ENCODE measurements around the gene EPHA4.

EPHA4 gene

GRCh38 chr2:221533299-221533698, 38.8 kb downstream of the EPHA4 start:
- TF ChIP-seq CTCF (IDR thresholded peaks at IDR 0.05; ENCODE audit: borderline replicate concordance, extremely low read depth, low read length, poor library complexity, severe bottlenecking) (no peak), EZH2 (IDR thresholded peaks at IDR 0.05; ENCODE audit: borderline replicate concordance, low read depth, low read length, severe bottlenecking) (no peak)
- no peaks in the 10 kb centered on the region for H3K79me2 ChIP-seq (ENCODE audit: insufficient read depth, low read length)
- no peaks in the 10 kb centered on the region for H3K36me3 ChIP-seq (ENCODE audit: insufficient read depth, low read length)
- no peaks in the 10 kb centered on the region for H3K4me1 ChIP-seq (ENCODE audit: insufficient read depth, low read length)
- H3K27ac ChIP-seq (ENCODE audit: low read length): no peak overlapping the region
- no peak overlapping the region for H3K4me3 ChIP-seq (ENCODE audit: low read depth in 1 of 2, low read length in 2 of 2)
- DNase-seq: no peak
- H3K9ac ChIP-seq (ENCODE audit: low read depth, low read length): no peak overlapping the region
- H3K27me3 ChIP-seq (ENCODE audit: insufficient read depth, low read length, poor library complexity): no peaks in the 10 kb centered on the region
- H4K20me1 ChIP-seq (ENCODE audit: insufficient read depth, low read length): no peaks in the 10 kb centered on the region
- H2AFZ ChIP-seq (ENCODE audit: low read depth, low read length): no peak overlapping the region
- no peak for ATAC-seq (ENCODE audit: insufficient read depth, low read depth)
- no peaks in the 10 kb centered on the region for H3K9me3 ChIP-seq (ENCODE audit: insufficient read depth, low read length, severe bottlenecking)
- H3K4me2 ChIP-seq (ENCODE audit: insufficient read depth, low read length): no peak overlapping the region

GRCh38 chr2:221532641-221533040, 39.5 kb downstream of the EPHA4 start:
- H3K4me1 ChIP-seq (ENCODE audit: insufficient read depth, low read length): no peaks in the 10 kb centered on the region
- no peaks in the 10 kb centered on the region for H3K36me3 ChIP-seq (ENCODE audit: insufficient read depth, low read length)
- ATAC-seq (ENCODE audit: insufficient read depth, low read depth) (no peak), DNase-seq (no peak)
- TF ChIP-seq CTCF (IDR thresholded peaks at IDR 0.05; ENCODE audit: borderline replicate concordance, extremely low read depth, low read length, poor library complexity, severe bottlenecking) (no peak), EZH2 (IDR thresholded peaks at IDR 0.05; ENCODE audit: borderline replicate concordance, low read depth, low read length, severe bottlenecking) (no peak)
- no peaks in the 10 kb centered on the region for H3K79me2 ChIP-seq (ENCODE audit: insufficient read depth, low read length)
- H2AFZ ChIP-seq (ENCODE audit: low read depth, low read length): no peak overlapping the region
- no peak overlapping the region for H3K4me3 ChIP-seq (ENCODE audit: low read depth in 1 of 2, low read length in 2 of 2)
- no peak overlapping the region for H3K27ac ChIP-seq (ENCODE audit: low read length)
- H4K20me1 ChIP-seq (ENCODE audit: insufficient read depth, low read length): no peaks in the 10 kb centered on the region
- H3K4me2 ChIP-seq (ENCODE audit: insufficient read depth, low read length): no peak overlapping the region
- no peaks in the 10 kb centered on the region for H3K27me3 ChIP-seq (ENCODE audit: insufficient read depth, low read length, poor library complexity)
- no peaks in the 10 kb centered on the region for H3K9me3 ChIP-seq (ENCODE audit: insufficient read depth, low read length, severe bottlenecking)
- no peak overlapping the region for H3K9ac ChIP-seq (ENCODE audit: low read depth, low read length)

GRCh38 chr2:221530653-221531037, 41.5 kb downstream of the EPHA4 start:
- no peak overlapping the region for H3K27ac ChIP-seq (ENCODE audit: low read length)

More at GRCh38 chr2:221530653-221531037, 41.5 kb downstream of the EPHA4 start:
- Histone ChIP-seq H3K79me2 (ENCODE audit: insufficient read depth, low read length) (no peaks in the 10 kb centered on the region), H2AFZ (ENCODE audit: low read depth, low read length) (no peak overlapping the region), H3K9ac (ENCODE audit: low read depth, low read length) (no peak overlapping the region), H3K4me1 (ENCODE audit: insufficient read depth, low read length) (no peaks in the 10 kb centered on the region), H3K9me3 (ENCODE audit: insufficient read depth, low read length, severe bottlenecking) (no peaks in the 10 kb centered on the region), H3K27me3 (ENCODE audit: insufficient read depth, low read length, poor library complexity) (no peaks in the 10 kb centered on the region), H3K36me3 (ENCODE audit: insufficient read depth, low read length) (no peaks in the 10 kb centered on the region), H3K4me3 (ENCODE audit: low read depth in 1 of 2, low read length in 2 of 2) (no peak overlapping the region), H3K4me2 (ENCODE audit: insufficient read depth, low read length) (no peak overlapping the region), H4K20me1 (ENCODE audit: insufficient read depth, low read length) (no peaks in the 10 kb centered on the region)
- DNase-seq: no peak
- no peak for TF ChIP-seq EZH2 (IDR thresholded peaks at IDR 0.05; ENCODE audit: borderline replicate concordance, low read depth, low read length, severe bottlenecking)
- no peak for TF ChIP-seq CTCF (IDR thresholded peaks at IDR 0.05; ENCODE audit: borderline replicate concordance, extremely low read depth, low read length, poor library complexity, severe bottlenecking)
- ATAC-seq (ENCODE audit: insufficient read depth, low read depth): no peak
